ENCODE measurements around the gene RND3.

RND3 gene

GRCh38 chr2:150473767-150474166 lies 13.7 kb downstream of the RND3 start:
- no peaks in the 10 kb centered on the region for H3K27me3 ChIP-seq (ENCODE audit: insufficient read depth, low read length)
- H2BK120ac ChIP-seq (ENCODE audit: insufficient read depth, low read length, poor library complexity), result no peak overlapping the region
- H4K8ac ChIP-seq (ENCODE audit: low read depth, low read length), result no peak overlapping the region
- no peak overlapping the region for H3K4me2 ChIP-seq (ENCODE audit: low read length)
- no CpG with 5 or more reads among the region's 3 CpGs for WGBS (ENCODE audit: extremely low coverage, insufficient coverage, insufficient read length)
- no peak overlapping the region for H2AK5ac ChIP-seq (ENCODE audit: low read length)
- H3K4me1 ChIP-seq (ENCODE audit: control insufficient read depth in 1 of 2, insufficient read depth in 2 of 2, low read length in 2 of 2), result peaks cover 3 to 11% of the 10 kb centered on the region in 2 experiments
- H2BK12ac ChIP-seq (ENCODE audit: low read length), result no peak overlapping the region
- no peak overlapping the region for H3K14ac ChIP-seq (ENCODE audit: low read length)
- no peak overlapping the region for H3K4ac ChIP-seq (ENCODE audit: low read depth, low read length)
- H3K79me1 ChIP-seq (ENCODE audit: low read length), result peaks cover 3% of the 10 kb centered on the region
- H4K91ac ChIP-seq (ENCODE audit: low read depth, low read length), result no peak overlapping the region
- peaks cover 12 to 28% of the 10 kb centered on the region in 2 experiments for H3K36me3 ChIP-seq (ENCODE audit: control insufficient read depth in 1 of 2, insufficient read depth in 2 of 2, low read length in 2 of 2)
- H3K79me2 ChIP-seq (ENCODE audit: control insufficient read depth, insufficient read depth, low read length, poor library complexity), result no peaks in the 10 kb centered on the region
- no peak overlapping the region for H4K12ac ChIP-seq (ENCODE audit: low read depth, low read length)
- no peak overlapping the region for H3K9ac ChIP-seq (ENCODE audit: low read length)
- H3K27ac ChIP-seq (ENCODE audit: low read depth, low read length), result no peak overlapping the region
- H3K4me3 ChIP-seq (ENCODE audit: low read depth, low read length), result no peak overlapping the region
- no peak for DNase-seq
- no peak overlapping the region for H2AFZ ChIP-seq (ENCODE audit: insufficient read depth, low read length, poor library complexity)
- no peak overlapping the region for H2BK5ac ChIP-seq (ENCODE audit: low read depth, low read length, poor library complexity)
- H3K23ac ChIP-seq (ENCODE audit: low read length), result no peak overlapping the region
- H3K18ac ChIP-seq (ENCODE audit: low read length), result no peak overlapping the region
- H3K9me3 ChIP-seq (ENCODE audit: insufficient read depth, low read depth, low read length), result no peaks in the 10 kb centered on the region

GRCh38 chr2:150472511-150472899 lies 15.0 kb downstream of the RND3 start:
- WGBS (ENCODE audit: extremely low coverage, insufficient coverage, insufficient read length), result no CpG with 5 or more reads among the region's 2 CpGs
- H4K91ac ChIP-seq (ENCODE audit: low read depth, low read length), result no peak overlapping the region

GRCh38 chr2:150471813-150472510 lies 15.5 kb downstream of the RND3 start:
- H4K91ac ChIP-seq (ENCODE audit: low read depth, low read length), result no peak overlapping the region
- H4K8ac ChIP-seq (ENCODE audit: low read depth, low read length), result no peak overlapping the region
- peaks cover 3 to 7% of the 10 kb centered on the region in 2 experiments for H3K4me1 ChIP-seq (ENCODE audit: control insufficient read depth in 1 of 2, insufficient read depth in 2 of 2, low read length in 2 of 2)
- no peak overlapping the region for H3K4me3 ChIP-seq (ENCODE audit: low read depth, low read length)
- H3K4me2 ChIP-seq (ENCODE audit: low read length), result no peak overlapping the region
- no peaks in the 10 kb centered on the region for H3K9me3 ChIP-seq (ENCODE audit: insufficient read depth, low read depth, low read length)
- no peak overlapping the region for H2BK120ac ChIP-seq (ENCODE audit: insufficient read depth, low read length, poor library complexity)
- no peak for DNase-seq
- WGBS (ENCODE audit: extremely low coverage, insufficient coverage, insufficient read length), result no CpG with 5 or more reads among the region's 3 CpGs
- H3K9ac ChIP-seq (ENCODE audit: low read length), result no peak overlapping the region
- H3K14ac ChIP-seq (ENCODE audit: low read length), result no peak overlapping the region
- no peak overlapping the region for H4K12ac ChIP-seq (ENCODE audit: low read depth, low read length)
- H3K27ac ChIP-seq (ENCODE audit: low read depth, low read length), result no peak overlapping the region
- no peak overlapping the region for H3K18ac ChIP-seq (ENCODE audit: low read length)
- no peak overlapping the region for H2AFZ ChIP-seq (ENCODE audit: insufficient read depth, low read length, poor library complexity)
- H3K36me3 ChIP-seq (ENCODE audit: control insufficient read depth in 1 of 2, insufficient read depth in 2 of 2, low read length in 2 of 2), result peaks cover 14 to 33% of the 10 kb centered on the region in 2 experiments
- no peaks in the 10 kb centered on the region for H3K27me3 ChIP-seq (ENCODE audit: insufficient read depth, low read length)
- no peak overlapping the region for H2BK12ac ChIP-seq (ENCODE audit: low read length)
- H3K23ac ChIP-seq (ENCODE audit: low read length), result no peak overlapping the region
- H2BK5ac ChIP-seq (ENCODE audit: low read depth, low read length, poor library complexity), result no peak overlapping the region
- H2AK5ac ChIP-seq (ENCODE audit: low read length), result no peak overlapping the region
- no peak overlapping the region for H3K4ac ChIP-seq (ENCODE audit: low read depth, low read length)
- no peaks in the 10 kb centered on the region for H3K79me2 ChIP-seq (ENCODE audit: control insufficient read depth, insufficient read depth, low read length, poor library complexity)
- no peaks in the 10 kb centered on the region for H3K79me1 ChIP-seq (ENCODE audit: low read length)

More at GRCh38 chr2:150472511-150472899, 15.0 kb downstream of the RND3 start:
- no peak overlapping the region for H2AK5ac ChIP-seq (ENCODE audit: low read length)
- no peak overlapping the region for H2BK5ac ChIP-seq (ENCODE audit: low read depth, low read length, poor library complexity)
- H2AFZ ChIP-seq (ENCODE audit: insufficient read depth, low read length, poor library complexity), result no peak overlapping the region
- no peaks in the 10 kb centered on the region for H3K79me1 ChIP-seq (ENCODE audit: low read length)
- DNase-seq, result peak in 1 of 2 donors; percentile 47
- no peak overlapping the region for H2BK12ac ChIP-seq (ENCODE audit: low read length)
- no peak overlapping the region for H3K27ac ChIP-seq (ENCODE audit: low read depth, low read length)
- H3K23ac ChIP-seq (ENCODE audit: low read length), result no peak overlapping the region
- peaks cover 13 to 32% of the 10 kb centered on the region in 2 experiments for H3K36me3 ChIP-seq (ENCODE audit: control insufficient read depth in 1 of 2, insufficient read depth in 2 of 2, low read length in 2 of 2)
- no peaks in the 10 kb centered on the region for H3K79me2 ChIP-seq (ENCODE audit: control insufficient read depth, insufficient read depth, low read length, poor library complexity)
- H3K4me2 ChIP-seq (ENCODE audit: low read length), result no peak overlapping the region
- H2BK120ac ChIP-seq (ENCODE audit: insufficient read depth, low read length, poor library complexity), result no peak overlapping the region
- H3K9ac ChIP-seq (ENCODE audit: low read length), result no peak overlapping the region
- H4K12ac ChIP-seq (ENCODE audit: low read depth, low read length), result no peak overlapping the region
- H3K18ac ChIP-seq (ENCODE audit: low read length), result no peak overlapping the region
- H3K14ac ChIP-seq (ENCODE audit: low read length), result no peak overlapping the region
- H4K8ac ChIP-seq (ENCODE audit: low read depth, low read length), result no peak overlapping the region
- H3K4me1 ChIP-seq (ENCODE audit: control insufficient read depth in 1 of 2, insufficient read depth in 2 of 2, low read length in 2 of 2), result peaks cover 3 to 11% of the 10 kb centered on the region in 2 experiments
- H3K9me3 ChIP-seq (ENCODE audit: insufficient read depth, low read depth, low read length), result no peaks in the 10 kb centered on the region
- H3K27me3 ChIP-seq (ENCODE audit: insufficient read depth, low read length), result no peaks in the 10 kb centered on the region
- H3K4ac ChIP-seq (ENCODE audit: low read depth, low read length), result no peak overlapping the region
- H3K4me3 ChIP-seq (ENCODE audit: low read depth, low read length), result no peak overlapping the region

GRCh38 chr2:150470435-150470834 lies 17.0 kb downstream of the RND3 start:
- no peak overlapping the region for H3K4me2 ChIP-seq (ENCODE audit: low read length)
- no peak overlapping the region for H3K23ac ChIP-seq (ENCODE audit: low read length)
- H3K79me1 ChIP-seq (ENCODE audit: low read length), result no peaks in the 10 kb centered on the region
- no peak overlapping the region for H3K4ac ChIP-seq (ENCODE audit: low read depth, low read length)
- H3K9me3 ChIP-seq (ENCODE audit: insufficient read depth, low read depth, low read length), result no peaks in the 10 kb centered on the region
- no peak overlapping the region for H3K4me3 ChIP-seq (ENCODE audit: low read depth, low read length)
- no peaks in the 10 kb centered on the region for H3K27me3 ChIP-seq (ENCODE audit: insufficient read depth, low read length)
- DNase-seq, result peak; percentile 72 to 87
- no peak overlapping the region for H4K12ac ChIP-seq (ENCODE audit: low read depth, low read length)
- H2BK120ac ChIP-seq (ENCODE audit: insufficient read depth, low read length, poor library complexity), result no peak overlapping the region
- H3K79me2 ChIP-seq (ENCODE audit: control insufficient read depth, insufficient read depth, low read length, poor library complexity), result no peaks in the 10 kb centered on the region
- no peak overlapping the region for H3K9ac ChIP-seq (ENCODE audit: low read length)
- no peak overlapping the region for H2AK5ac ChIP-seq (ENCODE audit: low read length)
- no peak overlapping the region for H3K27ac ChIP-seq (ENCODE audit: low read depth, low read length)
- peaks cover 14 to 33% of the 10 kb centered on the region in 2 experiments for H3K36me3 ChIP-seq (ENCODE audit: control insufficient read depth in 1 of 2, insufficient read depth in 2 of 2, low read length in 2 of 2)
- H3K4me1 ChIP-seq (ENCODE audit: control insufficient read depth in 1 of 2, insufficient read depth in 2 of 2, low read length in 2 of 2), result peaks cover 0 to 5% of the 10 kb centered on the region in 2 experiments
- no peak overlapping the region for H2AFZ ChIP-seq (ENCODE audit: insufficient read depth, low read length, poor library complexity)
- H2BK5ac ChIP-seq (ENCODE audit: low read depth, low read length, poor library complexity), result no peak overlapping the region
- H4K8ac ChIP-seq (ENCODE audit: low read depth, low read length), result no peak overlapping the region
- no peak overlapping the region for H4K91ac ChIP-seq (ENCODE audit: low read depth, low read length)
- H3K18ac ChIP-seq (ENCODE audit: low read length), result no peak overlapping the region
- H2BK12ac ChIP-seq (ENCODE audit: low read length), result no peak overlapping the region
- WGBS (ENCODE audit: extremely low coverage, insufficient coverage, insufficient read length), result no CpG with 5 or more reads among the region's 5 CpGs
- H3K14ac ChIP-seq (ENCODE audit: low read length), result no peak overlapping the region
